GM18867 (cell line): ENCODE results near the gene MAP3K9.

ENCODE experiments used
- ATAC-seq: cut with Tn5 transposase; IDR thresholded peaks from one replicate; pipeline ENCODE4 v1.9.1; 2021; ENCODE audit warnings: mild to moderate bottlenecking, moderate library complexity; ENCODE audit not compliant: unreplicated experiment

MAP3K9 gene

GRCh38 chr14:70821584-70822529 lies 12.5 kb upstream of the MAP3K9 start:
- ATAC-seq, result no peak

DNA sequence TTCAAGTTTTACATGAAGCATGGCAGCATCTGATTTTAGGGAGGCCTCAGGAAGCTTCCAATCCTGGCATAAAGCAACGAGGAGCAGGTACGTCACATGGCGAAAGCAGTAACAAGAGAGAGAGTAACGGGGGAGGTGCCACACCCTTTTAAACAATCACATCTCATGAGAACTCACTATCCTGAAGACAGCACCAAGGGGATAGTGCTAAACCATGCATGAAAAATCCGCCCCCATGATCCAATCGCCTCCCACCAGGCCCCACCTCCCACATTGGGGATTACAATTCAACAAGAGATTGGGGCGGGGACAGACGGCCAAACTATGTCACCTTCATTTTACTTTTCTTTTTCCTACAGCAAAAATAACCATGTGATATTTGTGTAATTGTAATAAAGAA lies 7.2 kb upstream of the MAP3K9 start:
- no peak for ATAC-seq

GRCh38 chr14:70814466-70814865 lies 5.2 kb upstream of the MAP3K9 start:
- no peak for ATAC-seq

DNA sequence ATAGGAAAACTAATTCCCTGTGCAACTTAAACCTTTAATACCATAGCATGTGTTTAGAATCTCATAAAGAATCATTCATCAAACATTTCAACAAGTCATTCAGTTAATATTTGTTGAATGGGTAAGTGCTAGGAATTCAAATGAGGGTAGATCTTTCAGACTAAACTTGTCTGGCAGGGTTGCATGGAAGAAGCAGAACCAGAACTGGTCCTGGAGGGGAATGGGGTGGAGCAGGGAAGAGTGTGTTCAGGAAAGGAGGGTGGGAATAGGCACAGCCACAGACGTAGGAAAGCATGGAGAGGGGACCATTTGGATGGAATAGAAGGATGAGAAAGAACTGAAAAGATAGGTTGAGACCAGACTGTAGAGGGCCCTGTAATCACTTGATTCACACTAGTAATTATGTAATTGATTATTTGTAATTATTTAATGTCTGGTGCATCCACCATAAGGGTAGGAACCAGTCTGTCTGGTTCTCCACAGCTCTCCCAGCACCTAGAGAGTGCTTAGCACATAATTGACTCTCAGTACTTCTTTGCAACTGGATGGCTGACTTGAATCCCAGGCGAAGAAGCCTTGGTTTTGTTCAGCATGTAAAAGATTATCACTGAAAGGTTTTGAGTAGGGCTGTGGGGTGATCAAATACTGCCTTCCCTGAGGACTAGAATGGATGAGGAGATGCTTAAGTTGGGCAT lies 3.0 kb upstream of the MAP3K9 start:
- ATAC-seq, result no peak

- ATAC-seq, result no peak
Measured at GRCh38 chr14:70811578-70811977, 2.3 kb upstream of the MAP3K9 start.

DNA sequence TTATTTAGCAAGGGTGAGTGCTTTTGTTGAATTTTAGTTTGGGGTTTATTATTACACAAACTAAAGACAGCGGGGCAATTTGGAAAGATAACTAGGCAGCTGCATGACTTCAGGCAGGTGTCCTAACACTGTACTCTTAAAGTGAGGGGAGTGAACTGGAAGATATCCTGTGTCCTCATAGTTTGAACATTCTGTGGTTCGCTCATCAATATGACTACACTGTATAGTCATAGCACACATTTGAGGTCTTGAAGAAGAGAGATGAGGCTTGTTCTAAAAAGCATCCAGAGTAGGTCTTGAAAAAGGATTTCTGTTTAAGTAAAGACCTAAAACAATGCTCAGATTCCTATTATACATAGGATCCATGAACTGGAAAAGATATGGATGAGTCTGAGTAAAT lies 1.7 kb upstream of the MAP3K9 start:
- no peak for ATAC-seq

DNA sequence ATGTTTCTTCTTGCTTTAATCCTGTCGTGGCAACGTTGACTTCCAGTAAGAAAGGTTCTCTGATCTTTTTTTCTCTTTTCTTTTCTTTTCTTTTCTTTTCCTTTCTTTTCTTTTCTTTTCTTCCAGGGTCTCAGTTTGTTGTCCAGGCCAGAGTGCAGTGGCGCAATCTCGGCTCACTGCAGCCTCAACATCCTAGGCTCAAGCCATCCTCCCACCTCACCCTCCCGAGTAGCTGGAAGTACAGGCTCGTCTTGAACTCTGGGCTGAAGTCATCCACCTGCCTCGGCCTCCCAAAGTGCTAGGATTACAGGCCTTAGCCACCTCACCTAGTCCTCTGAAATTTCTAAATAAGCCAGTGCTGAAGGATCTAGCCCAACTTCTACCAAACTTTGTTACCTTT lies 1.3 kb upstream of the MAP3K9 start:
- ATAC-seq, result no peak

GRCh38 chr14:70808416-70809224 lies 693 bp downstream of the MAP3K9 start:
- ATAC-seq, result peak; percentile 15

DNA sequence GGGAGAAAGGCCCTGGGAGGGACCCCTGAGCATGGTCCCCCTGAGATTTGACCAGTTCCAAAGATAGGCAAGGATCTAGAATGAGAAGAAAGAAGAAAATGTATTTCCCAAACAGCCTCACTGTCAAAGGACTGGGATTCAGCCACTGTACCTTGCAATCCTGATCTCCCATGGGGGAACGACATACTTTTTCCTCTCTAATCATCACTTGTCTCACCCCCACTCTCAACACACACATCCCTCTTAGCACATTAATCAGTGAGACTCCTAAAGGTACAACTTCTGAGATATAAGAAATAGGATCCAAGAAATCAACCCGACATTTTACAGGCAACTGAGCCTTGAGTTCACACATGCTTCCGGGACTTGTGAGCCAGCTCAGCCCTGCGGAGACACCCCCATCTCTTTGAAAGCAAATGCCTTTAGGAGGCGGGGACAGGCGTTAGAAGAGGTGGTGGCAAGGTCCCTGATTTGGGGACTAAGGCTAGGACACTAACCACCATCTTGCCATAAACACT lies 1.4 kb downstream of the MAP3K9 start:
- ATAC-seq, result peak; percentile 24

GRCh38 chr14:70804556-70805162 lies 4.7 kb downstream of the MAP3K9 start:
- no peak for ATAC-seq

- peak; percentile 76 for ATAC-seq
Measured at GRCh38 chr14:70803321-70804310, 5.7 kb downstream of the MAP3K9 start.

DNA sequence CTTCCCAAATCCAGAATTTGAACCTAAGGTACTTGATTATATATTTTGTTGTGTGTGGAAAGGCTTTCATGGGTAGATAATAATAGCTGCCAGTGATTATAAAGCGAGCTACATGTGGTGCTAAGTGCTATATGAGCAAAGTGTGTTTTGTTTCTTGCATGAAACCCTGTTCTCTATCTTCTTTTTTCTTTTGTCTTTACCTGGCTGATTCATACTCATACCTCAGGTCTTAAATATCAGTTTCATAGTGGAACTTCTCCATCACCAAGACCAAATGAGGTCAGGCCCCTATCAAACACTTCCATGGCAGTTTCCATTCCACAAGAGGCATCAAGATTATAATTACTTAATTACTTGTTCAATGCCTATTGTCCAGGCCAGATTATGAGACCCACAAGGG lies 6.9 kb downstream of the MAP3K9 start:
- no peak for ATAC-seq

- ATAC-seq, result no peak
Measured at GRCh38 chr14:70801836-70802235, 7.5 kb downstream of the MAP3K9 start.

GRCh38 chr14:70796551-70796950 lies 12.8 kb downstream of the MAP3K9 start:
- no peak for ATAC-seq

DNA sequence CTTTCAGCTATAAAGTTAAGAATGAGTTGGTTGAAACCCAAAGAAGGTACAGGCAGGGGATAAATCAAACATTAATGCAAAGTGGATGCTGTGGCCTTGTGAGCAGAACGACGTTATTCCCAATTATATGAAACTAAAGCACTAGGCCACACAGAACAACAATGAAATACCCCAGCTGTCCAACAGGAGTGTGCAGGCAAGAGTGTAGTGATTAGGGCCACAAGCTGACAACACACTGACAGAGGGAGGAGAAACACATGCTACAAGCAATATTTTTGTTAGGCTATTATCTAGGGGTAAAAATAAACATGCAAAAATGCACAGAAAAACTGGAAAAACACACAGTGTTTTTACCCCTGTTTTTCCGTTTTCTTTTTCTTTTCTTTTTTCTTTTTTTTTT lies 15.0 kb downstream of the MAP3K9 start:
- no peak for ATAC-seq

DNA sequence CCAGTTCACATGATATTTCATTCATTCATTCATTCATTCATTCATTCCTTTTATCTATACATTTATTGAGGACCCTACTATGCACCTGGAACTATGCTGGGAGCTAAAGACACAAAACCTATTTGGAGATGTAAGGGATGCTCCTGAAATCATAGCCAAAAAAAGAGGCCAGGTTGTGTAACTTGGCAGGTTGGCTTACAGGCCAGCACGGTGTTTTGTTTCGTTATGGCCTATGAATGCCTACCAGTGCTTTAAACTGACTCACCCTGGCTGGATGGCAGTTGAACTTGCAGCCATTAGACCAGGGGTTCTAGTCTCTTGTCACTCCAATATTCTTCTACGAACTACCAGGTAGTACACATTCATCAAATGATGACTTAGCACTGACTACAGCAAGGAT lies 15.7 kb downstream of the MAP3K9 start:
- no peak for ATAC-seq

DNA sequence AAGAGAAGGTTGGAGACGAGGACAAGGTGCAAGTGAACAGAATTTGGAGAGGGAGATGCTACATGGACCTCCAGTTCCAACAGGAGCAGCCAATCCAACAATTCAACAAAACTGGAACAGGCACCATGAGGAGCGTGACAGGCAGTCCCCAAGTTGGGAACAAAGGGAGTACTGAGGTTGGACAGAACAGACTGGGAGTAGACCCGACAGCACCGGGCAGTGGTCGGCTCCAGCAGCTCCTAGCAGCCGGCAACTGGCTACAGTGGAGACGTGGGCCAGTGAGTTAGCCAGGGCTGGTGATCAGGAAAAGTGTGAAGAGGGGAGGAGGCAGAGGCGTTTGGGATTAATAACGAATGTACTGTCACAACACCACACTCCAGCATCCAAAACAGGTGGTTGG lies 16.4 kb downstream of the MAP3K9 start:
- no peak for ATAC-seq

- ATAC-seq, result no peak
Measured at GRCh38 chr14:70791971-70792370, 17.3 kb downstream of the MAP3K9 start.

DNA sequence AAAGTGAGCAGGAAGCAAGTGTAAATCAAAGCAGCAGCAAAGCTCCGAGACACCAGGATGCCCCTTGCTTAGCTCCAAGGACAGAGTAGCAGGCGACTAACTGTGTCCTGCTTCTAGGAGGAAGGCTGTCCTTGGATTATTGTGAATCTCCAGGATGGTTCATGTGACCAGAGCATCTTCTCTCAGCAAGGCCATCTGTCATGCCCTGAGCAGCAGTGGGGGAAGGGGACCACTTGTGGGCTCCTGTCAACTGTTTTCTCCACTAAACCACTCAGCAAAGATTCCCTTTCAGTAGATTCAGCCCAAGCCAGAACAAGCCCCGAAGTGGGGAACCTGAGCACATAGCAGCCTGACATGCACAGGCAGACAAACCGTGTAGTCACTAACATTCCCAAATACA lies 19.4 kb downstream of the MAP3K9 start:
- ATAC-seq, result no peak

DNA sequence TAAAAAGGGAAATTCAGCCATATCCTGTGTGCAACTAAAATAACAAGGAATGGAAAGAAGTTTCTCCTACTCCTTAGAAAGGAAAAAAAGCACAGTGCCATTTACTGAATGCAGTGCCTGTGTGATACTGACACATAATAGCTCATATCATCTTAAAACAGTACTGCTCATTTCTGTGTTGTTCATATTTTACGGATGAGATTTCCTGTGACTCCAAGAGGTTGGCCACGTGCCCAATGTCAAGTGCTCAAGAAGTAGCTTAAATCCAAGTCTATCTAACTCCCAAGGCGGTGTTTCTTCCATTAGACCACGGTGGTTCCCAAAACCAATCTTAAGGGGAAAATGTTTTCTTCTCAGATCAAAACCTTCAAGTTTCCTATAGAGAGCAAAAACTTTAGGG lies 20.0 kb downstream of the MAP3K9 start:
- no peak for ATAC-seq
